ENCODE data around the gene ITGB8. TPM values are rescaled to one million over a fixed set of nuclear protein-coding genes. Genes with fewer than 3 reads are reported as not detected.

Gene ITGB8
- total RNA-seq, 6 donors from 2014 or later: 5.2 to 30.5 (median 9.8) TPM

GRCh38 chr7:20362574-20363253 lies 32.0 kb downstream of the ITGB8 start:
- no peaks in the 10 kb centered on the region for H3K9me3 ChIP-seq
- no peaks in the 10 kb centered on the region for H3K27me3 ChIP-seq
- H3K4me3 ChIP-seq: no peak overlapping the region
- 70 to 78% methylated on average over 2 of the region's 2 CpGs for WGBS, 2 donors
- H3K36me3 ChIP-seq: no peaks in the 10 kb centered on the region
- H3K4me1 ChIP-seq: no peaks in the 10 kb centered on the region
- ATAC-seq (ENCODE audit: low FRiP score in 2 of 2): no peak
- no peak for DNase-seq
- no peak overlapping the region for H3K27ac ChIP-seq
- TF ChIP-seq POLR2AphosphoS5 (IDR thresholded peaks at IDR 0.05): no peak
- no peak for TF ChIP-seq EP300 (IDR thresholded peaks at IDR 0.05)
- TF ChIP-seq POLR2A (IDR thresholded peaks at IDR 0.05): no peak
- TF ChIP-seq CTCF (IDR thresholded peaks at IDR 0.05): no peak

GRCh38 chr7:20364571-20365196 lies 34.0 kb downstream of the ITGB8 start:
- no peak for ATAC-seq (ENCODE audit: low FRiP score in 2 of 2)
- TF ChIP-seq EP300 (IDR thresholded peaks at IDR 0.05) (no peak), POLR2AphosphoS5 (IDR thresholded peaks at IDR 0.05) (no peak), CTCF (IDR thresholded peaks at IDR 0.05) (no peak), POLR2A (IDR thresholded peaks at IDR 0.05) (no peak)
- WGBS, 2 donors: 78 to 85% methylated on average over 4 of the region's 4 CpGs
- Histone ChIP-seq H3K27me3 (no peaks in the 10 kb centered on the region), H3K9me3 (no peaks in the 10 kb centered on the region), H3K27ac (no peak overlapping the region), H3K4me3 (no peak overlapping the region), H3K4me1 (no peaks in the 10 kb centered on the region), H3K36me3 (no peaks in the 10 kb centered on the region)
- DNase-seq: no peak

- DNase-seq: no peak
- no peaks in the 10 kb centered on the region for H3K9me3 ChIP-seq
Measured at GRCh38 chr7:20365486-20365885, 34.8 kb downstream of the ITGB8 start.

GRCh38 chr7:20374399-20374798 lies 43.7 kb downstream of the ITGB8 start:
- H3K4me1 ChIP-seq: no peaks in the 10 kb centered on the region
- H3K4me3 ChIP-seq: no peak overlapping the region
- ATAC-seq (ENCODE audit: low FRiP score in 2 of 2): no peak
- H3K36me3 ChIP-seq: no peaks in the 10 kb centered on the region
- H3K27me3 ChIP-seq: no peaks in the 10 kb centered on the region
- TF ChIP-seq CTCF (IDR thresholded peaks at IDR 0.05): no peak
- no peak for TF ChIP-seq POLR2AphosphoS5 (IDR thresholded peaks at IDR 0.05)
- TF ChIP-seq POLR2A (IDR thresholded peaks at IDR 0.05): no peak
- no peak for TF ChIP-seq EP300 (IDR thresholded peaks at IDR 0.05)
- H3K9me3 ChIP-seq: no peaks in the 10 kb centered on the region
- H3K27ac ChIP-seq: no peak overlapping the region
- 69 to 87% methylated on average over 1 of the region's 1 CpG for WGBS, 2 donors
- no peak for DNase-seq

More at GRCh38 chr7:20365486-20365885, 34.8 kb downstream of the ITGB8 start:
- no peaks in the 10 kb centered on the region for H3K36me3 ChIP-seq
- TF ChIP-seq CTCF (IDR thresholded peaks at IDR 0.05): no peak
- no peak for TF ChIP-seq POLR2AphosphoS5 (IDR thresholded peaks at IDR 0.05)
- no peak for TF ChIP-seq POLR2A (IDR thresholded peaks at IDR 0.05)
- TF ChIP-seq EP300 (IDR thresholded peaks at IDR 0.05): no peak
- H3K4me3 ChIP-seq: no peak overlapping the region
- 68 to 73% methylated on average over 4 of the region's 4 CpGs for WGBS, 2 donors
- no peaks in the 10 kb centered on the region for H3K4me1 ChIP-seq
- no peaks in the 10 kb centered on the region for H3K27me3 ChIP-seq
- H3K27ac ChIP-seq: no peak overlapping the region
- no peak for ATAC-seq (ENCODE audit: low FRiP score in 2 of 2)

Data from upper lobe of left lung (tissue), 6 donors.